SJSA1 (cell line): ENCODE data around the gene PPM1N. TPM values are rescaled to one million over a fixed set of nuclear protein-coding genes. Genes with fewer than 3 reads are reported as not detected.

ENCODE experiments used
- DNase-seq, 2 experiments: peaks; one replicate each; pipeline ENCODE4 v3.0.0-alpha.2; 2015 to 2020; ENCODE audit warnings: low spot score in 2 of 2, low read depth in 1 of 2
- H3K27ac ChIP-seq: fragments of 250-450 bp; sonication (Bioruptor Pico); 2 replicates; pipeline ENCODE4 v1.5.1; 2020; ENCODE audit warnings: mild to moderate bottlenecking, moderate library complexity
- H3K27me3 ChIP-seq: fragments of 250-450 bp; sonication (Bioruptor Pico); replicated peaks from 2 replicates; pipeline ENCODE4 v1.5.1; 2020; ENCODE audit warnings: mild to moderate bottlenecking, moderate library complexity
- H3K36me3 ChIP-seq: fragments of 250-450 bp; sonication (Bioruptor Pico); 2 replicates; pipeline ENCODE4 v1.5.1; 2020; ENCODE audit warnings: mild to moderate bottlenecking
- H3K4me1 ChIP-seq: fragments of 250-450 bp; sonication (Bioruptor Pico); replicated peaks from 2 replicates; pipeline ENCODE4 v1.6.1; 2021; ENCODE audit warnings: mild to moderate bottlenecking
- H3K4me3 ChIP-seq: fragments of 250-450 bp; sonication (Bioruptor Pico); 2 replicates; pipeline ENCODE4 v1.5.1; 2020; ENCODE audit warnings: mild to moderate bottlenecking
- H3K9me3 ChIP-seq: fragments of 250-450 bp; sonication (Bioruptor Pico); replicated peaks from 2 replicates; pipeline ENCODE4 v1.5.1; 2020; ENCODE audit warnings: mild to moderate bottlenecking
- total RNA-seq: library from RNA; depleted of rRNA; stranded (reverse); fragments of >200 nt; shearing (Covaris generic); gene quantifications from 2 replicates; pipeline ENCODE4 v1.2.3, GENCODE V29; 2014

PPM1N gene
- total RNA-seq, 1 experiment from 2014 or later = 0.29 TPM

DNA sequence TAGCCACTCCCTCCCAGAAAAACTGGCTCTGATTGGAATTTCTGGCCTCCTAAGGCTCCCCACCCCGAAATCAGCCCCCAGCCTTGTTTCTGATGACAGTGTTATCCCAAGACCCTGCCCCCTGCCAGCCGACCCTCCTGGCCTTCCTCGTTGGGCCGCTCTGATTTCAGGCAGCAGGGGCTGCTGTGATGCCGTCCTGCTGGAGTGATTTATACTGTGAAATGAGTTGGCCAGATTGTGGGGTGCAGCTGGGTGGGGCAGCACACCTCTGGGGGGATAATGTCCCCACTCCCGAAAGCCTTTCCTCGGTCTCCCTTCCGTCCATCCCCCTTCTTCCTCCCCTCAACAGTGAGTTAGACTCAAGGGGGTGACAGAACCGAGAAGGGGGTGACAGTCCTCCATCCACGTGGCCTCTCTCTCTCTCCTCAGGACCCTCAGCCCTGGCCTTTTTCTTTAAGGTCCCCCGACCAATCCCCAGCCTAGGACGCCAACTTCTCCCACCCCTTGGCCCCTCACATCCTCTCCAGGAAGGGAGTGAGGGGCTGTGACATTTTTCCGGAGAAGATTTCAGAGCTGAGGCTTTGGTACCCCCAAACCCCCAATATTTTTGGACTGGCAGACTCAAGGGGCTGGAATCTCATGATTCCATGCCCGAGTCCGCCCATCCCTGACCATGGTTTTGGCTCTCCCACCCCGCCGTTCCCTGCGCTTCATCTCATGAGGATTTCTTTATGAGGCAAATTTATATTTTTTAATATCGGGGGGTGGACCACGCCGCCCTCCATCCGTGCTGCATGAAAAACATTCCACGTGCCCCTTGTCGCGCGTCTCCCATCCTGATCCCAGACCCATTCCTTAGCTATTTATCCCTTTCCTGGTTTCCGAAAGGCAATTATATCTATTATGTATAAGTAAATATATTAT lies 24.3 kb upstream of the PPM1N start:
- no peak overlapping the region for H3K27ac ChIP-seq
- no peak overlapping the region for H3K4me3 ChIP-seq
- H3K36me3 ChIP-seq = no peaks in the 10 kb centered on the region
- DNase-seq = no peak
- H3K27me3 ChIP-seq = no peaks in the 10 kb centered on the region
- H3K9me3 ChIP-seq = no peaks in the 10 kb centered on the region
- peaks cover 21% of the 10 kb centered on the region for H3K4me1 ChIP-seq

DNA sequence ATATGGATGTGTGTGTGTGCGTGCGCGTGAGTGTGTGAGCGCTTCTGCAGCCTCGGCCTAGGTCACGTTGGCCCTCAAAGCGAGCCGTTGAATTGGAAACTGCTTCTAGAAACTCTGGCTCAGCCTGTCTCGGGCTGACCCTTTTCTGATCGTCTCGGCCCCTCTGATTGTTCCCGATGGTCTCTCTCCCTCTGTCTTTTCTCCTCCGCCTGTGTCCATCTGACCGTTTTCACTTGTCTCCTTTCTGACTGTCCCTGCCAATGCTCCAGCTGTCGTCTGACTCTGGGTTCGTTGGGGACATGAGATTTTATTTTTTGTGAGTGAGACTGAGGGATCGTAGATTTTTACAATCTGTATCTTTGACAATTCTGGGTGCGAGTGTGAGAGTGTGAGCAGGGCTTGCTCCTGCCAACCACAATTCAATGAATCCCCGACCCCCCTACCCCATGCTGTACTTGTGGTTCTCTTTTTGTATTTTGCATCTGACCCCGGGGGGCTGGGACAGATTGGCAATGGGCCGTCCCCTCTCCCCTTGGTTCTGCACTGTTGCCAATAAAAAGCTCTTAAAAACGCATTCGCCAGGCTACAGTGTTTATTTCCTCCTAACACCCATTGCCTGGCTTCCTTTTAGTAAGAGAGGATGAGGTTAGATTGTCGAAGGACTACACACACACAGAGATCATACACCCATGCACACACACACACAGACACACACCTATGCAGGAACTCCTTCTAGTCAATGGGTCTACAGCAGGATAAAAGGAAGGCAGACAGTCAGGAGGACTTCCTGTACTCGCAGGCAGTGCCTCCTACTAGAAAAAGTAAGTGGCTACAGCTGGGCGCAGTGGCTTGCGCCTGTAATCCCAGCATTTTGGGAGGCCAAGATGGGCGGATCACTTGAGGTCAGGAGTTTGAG lies 23.4 kb upstream of the PPM1N start:
- no peaks in the 10 kb centered on the region for H3K9me3 ChIP-seq
- no peaks in the 10 kb centered on the region for H3K27me3 ChIP-seq
- peaks cover 16% of the 10 kb centered on the region for H3K4me1 ChIP-seq
- no peak for DNase-seq
- no peaks in the 10 kb centered on the region for H3K36me3 ChIP-seq
- H3K27ac ChIP-seq = no peak overlapping the region
- H3K4me3 ChIP-seq = no peak overlapping the region

DNA sequence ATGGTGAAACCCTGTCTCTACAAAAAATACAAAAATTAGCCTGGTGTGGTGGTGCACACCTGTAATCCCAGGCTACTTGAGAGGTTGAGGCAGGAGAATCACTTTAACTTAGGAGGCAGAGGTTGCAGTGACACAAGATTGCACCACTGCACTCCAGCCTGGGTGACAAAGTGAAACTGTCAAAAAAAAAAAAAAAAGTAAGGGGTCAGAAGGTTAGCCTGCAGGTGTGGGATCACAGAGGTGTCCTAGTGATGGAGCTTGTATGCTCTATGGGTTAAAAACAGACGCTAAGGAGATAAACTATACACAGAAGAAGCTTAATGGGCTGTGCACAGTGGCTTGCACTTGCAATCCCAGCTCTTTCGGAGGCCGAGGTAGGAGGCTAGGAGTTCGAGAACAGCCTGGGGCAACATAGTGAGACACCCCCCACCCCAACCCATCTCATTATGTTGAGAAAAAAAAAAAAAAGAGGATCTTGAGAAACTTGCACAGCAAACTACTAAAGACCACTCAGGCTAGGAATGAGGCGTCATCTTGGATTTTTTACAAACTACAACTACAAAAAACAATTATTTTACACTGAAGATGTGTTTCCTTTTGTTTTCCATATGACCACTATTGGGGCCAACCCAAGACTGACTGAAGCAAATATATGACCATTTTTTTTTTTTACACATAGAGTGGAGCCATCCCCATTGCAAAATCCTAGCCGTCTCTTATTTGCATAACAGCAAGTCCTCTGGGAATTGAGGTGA lies 22.5 kb upstream of the PPM1N start:
- Histone ChIP-seq H3K4me1 (peaks cover 7% of the 10 kb centered on the region), H3K27ac (no peak overlapping the region), H3K36me3 (no peaks in the 10 kb centered on the region), H3K27me3 (no peaks in the 10 kb centered on the region), H3K9me3 (no peaks in the 10 kb centered on the region), H3K4me3 (no peak overlapping the region)
- no peak for DNase-seq

DNA sequence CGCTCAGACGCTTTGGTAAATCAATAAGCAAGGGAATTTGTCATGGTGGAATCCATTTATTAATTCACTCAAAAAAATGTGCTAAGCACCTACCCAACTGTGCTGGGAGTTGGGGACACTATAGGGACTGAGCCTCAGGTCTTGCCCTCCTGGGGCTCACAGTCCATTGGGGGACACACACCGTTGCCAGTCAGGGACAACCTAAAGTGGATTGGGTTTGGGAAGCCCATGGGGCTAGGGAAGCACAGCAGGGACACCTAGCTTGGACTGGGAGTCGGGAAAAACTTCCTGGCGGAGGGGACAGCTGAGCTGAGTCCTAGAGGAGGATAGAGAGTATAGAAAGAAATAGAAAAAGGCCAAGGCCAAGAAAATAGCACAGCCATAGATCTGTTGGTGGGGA lies 21.9 kb upstream of the PPM1N start:
- H3K4me3 ChIP-seq = no peak overlapping the region
- H3K36me3 ChIP-seq = no peaks in the 10 kb centered on the region
- H3K27me3 ChIP-seq = no peaks in the 10 kb centered on the region
- no peak overlapping the region for H3K27ac ChIP-seq
- no peak for DNase-seq
- H3K9me3 ChIP-seq = no peaks in the 10 kb centered on the region
- peaks cover 6% of the 10 kb centered on the region for H3K4me1 ChIP-seq

DNA sequence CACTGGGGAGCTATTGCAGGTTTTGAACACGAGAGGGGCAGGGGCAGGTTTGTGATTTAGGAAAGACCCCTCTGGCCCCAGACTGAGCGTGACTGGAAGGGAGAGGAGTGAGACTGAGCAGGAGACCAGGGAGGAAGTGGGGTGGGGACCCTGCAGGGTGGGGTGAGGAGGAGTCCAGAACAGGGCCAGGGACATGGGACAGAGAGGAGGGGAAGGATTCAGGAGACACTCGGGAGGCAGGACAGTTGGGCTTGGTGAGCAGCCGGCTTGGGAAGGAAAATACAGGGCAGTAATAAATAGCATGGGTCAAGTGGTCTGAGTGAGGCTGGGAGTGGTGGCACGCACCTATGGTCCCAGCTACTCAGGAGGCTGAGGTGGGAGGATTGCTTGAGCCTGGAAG lies 21.1 kb upstream of the PPM1N start:
- H3K9me3 ChIP-seq = no peaks in the 10 kb centered on the region
- no peaks in the 10 kb centered on the region for H3K36me3 ChIP-seq
- DNase-seq = no peak
- peaks cover 6% of the 10 kb centered on the region for H3K4me1 ChIP-seq
- H3K27ac ChIP-seq = no peak overlapping the region
- H3K4me3 ChIP-seq = no peak overlapping the region
- H3K27me3 ChIP-seq = no peaks in the 10 kb centered on the region

DNA sequence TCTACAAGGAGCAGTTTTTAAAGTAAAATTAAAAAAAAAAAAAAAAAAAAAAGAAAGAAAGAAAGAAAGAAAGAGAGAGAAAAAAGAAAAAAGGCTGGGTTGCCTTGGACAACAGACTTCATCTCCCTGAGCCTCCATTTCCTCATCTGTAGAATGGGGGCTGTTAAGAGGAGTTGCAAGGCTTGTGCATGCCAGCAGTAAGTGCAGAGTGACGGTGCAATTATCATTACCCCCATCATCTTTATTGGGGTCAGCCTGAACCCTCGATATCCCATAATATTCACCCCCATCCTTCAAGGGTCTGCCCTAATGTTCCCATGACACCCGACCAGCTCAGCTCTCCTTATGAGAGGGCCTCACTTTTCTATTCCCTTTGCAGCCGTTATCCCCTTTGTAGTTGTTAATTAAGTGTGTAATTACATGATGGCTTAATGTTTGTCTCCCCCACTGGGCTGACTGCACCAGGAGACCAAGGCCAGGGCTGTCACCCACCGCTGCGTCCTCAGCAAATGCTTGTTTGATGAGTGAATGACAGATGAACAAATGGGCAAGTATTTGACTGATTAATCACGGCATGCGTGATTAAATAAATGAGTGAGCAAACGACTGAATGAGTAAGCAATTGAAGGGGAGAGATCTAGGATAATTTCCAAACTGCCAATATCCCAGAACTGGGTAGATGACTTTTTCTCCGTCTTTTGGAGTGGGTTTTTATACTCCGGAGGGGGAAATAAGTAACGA lies 20.4 kb upstream of the PPM1N start:
- Histone ChIP-seq H3K9me3 (no peaks in the 10 kb centered on the region), H3K4me1 (peaks cover 6% of the 10 kb centered on the region), H3K27me3 (no peaks in the 10 kb centered on the region), H3K36me3 (no peaks in the 10 kb centered on the region), H3K27ac (peak overlapping the region; percentile 95), H3K4me3 (peak overlapping the region; percentile 41)
- no peak for DNase-seq

DNA sequence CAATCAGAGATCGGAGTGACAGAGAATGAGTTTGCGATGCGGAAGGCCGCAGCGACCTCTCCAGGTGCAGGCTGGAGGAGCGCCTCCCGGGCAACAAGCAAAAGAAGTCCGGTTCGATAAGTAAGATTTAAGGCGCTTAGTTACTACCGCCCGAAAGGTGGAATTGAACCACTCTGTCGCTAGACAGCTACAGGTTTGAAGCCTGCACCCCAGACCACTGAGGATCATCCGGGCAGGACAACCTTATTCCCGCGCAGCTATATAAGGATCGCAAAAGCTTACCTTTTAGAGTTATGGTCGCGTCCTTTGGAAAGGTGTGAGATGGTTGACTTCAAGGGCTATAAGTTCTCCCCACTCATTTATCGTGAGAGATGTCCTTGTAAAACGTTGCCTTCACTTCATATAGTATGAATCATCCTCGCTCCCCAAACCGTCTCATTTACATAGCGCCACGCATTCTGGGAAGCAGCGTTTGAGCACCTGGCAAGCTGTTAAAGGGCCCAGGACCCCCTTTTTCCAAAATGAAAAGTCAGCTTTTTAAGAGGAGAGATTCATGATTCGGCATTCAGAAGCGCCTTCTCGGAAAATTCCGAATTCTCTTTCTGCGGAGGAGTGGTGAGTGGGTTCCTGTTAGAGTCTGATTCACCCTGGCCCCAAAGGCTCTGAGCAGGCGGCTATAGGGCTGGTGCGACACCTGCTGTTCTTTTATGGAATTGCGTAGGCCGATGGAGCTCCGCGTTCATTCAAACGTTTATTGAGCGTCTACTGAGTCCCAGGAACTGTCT lies 19.6 kb upstream of the PPM1N start:
- Histone ChIP-seq H3K9me3 (no peaks in the 10 kb centered on the region), H3K36me3 (no peaks in the 10 kb centered on the region), H3K4me1 (peaks cover 6% of the 10 kb centered on the region), H3K4me3 (peak overlapping the region; percentile 41), H3K27me3 (no peaks in the 10 kb centered on the region), H3K27ac (peak overlapping the region; percentile 95)
- peak; percentile 89 to 99 for DNase-seq

DNA sequence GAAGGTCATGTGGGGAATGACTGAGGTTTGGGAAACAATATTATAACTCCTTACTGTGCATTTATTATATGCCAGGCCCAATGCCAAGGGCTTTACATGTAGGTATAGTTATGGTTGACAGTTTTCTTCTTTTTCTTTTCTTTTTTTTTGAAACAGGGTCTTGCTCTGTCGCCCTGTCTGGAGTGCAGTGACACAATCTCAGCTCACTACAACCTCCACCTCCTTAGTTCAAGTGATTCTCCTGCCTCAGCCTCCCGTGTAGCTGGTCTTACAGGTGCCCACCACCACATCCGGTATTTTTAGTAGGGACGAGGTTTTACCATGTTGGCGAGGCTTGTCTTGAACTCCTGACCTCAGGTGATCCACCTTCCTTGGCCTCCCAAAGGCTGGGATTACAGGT lies 15.2 kb upstream of the PPM1N start:
- H3K9me3 ChIP-seq = no peaks in the 10 kb centered on the region

DNA sequence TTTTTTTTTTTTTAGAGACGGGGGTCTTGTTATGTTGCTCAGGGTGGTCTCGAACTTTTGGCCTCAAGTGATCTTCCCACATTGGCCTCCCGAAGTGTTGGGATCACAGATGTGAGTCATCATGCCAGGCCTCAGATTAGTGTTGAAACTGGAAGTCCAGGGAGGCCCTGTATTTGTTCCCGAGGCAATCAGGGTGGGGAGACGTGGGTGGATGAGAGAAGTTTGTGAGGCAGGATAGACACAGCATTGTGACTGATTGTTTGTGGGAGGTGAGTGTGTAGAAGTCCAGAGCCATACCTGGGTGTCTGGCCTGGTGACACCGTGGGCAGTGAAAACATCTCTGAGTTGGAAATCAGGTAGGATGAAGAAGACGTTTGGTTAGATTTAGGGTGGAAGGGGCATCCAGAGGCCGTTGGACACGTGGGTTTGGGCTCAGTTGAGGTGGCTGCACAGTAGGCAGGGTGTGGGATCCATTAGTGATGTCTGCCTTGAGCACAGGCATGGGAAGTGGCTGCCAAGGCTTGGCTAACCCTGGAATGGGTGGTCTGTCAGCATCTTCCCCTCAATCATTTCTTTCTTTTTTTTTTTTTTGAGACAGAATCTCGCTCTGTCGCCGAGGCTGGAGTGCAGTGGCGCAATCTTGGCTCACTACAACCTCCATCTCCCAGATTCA lies 13.8 kb upstream of the PPM1N start:
- DNase-seq = no peak
- Histone ChIP-seq H3K4me1 (peaks cover 3% of the 10 kb centered on the region; the same call in 1 of the 2 replicates), H3K27ac (no peak overlapping the region), H3K4me3 (no peak overlapping the region), H3K9me3 (no peaks in the 10 kb centered on the region), H3K27me3 (no peaks in the 10 kb centered on the region), H3K36me3 (no peaks in the 10 kb centered on the region)

More for the DNA sequence above, 15.2 kb upstream of the PPM1N start:
- DNase-seq = no peak
- no peak overlapping the region for H3K27ac ChIP-seq
- H3K27me3 ChIP-seq = no peaks in the 10 kb centered on the region
- no peak overlapping the region for H3K4me3 ChIP-seq
- H3K36me3 ChIP-seq = no peaks in the 10 kb centered on the region
- H3K4me1 ChIP-seq = peaks cover 6% of the 10 kb centered on the region

DNA sequence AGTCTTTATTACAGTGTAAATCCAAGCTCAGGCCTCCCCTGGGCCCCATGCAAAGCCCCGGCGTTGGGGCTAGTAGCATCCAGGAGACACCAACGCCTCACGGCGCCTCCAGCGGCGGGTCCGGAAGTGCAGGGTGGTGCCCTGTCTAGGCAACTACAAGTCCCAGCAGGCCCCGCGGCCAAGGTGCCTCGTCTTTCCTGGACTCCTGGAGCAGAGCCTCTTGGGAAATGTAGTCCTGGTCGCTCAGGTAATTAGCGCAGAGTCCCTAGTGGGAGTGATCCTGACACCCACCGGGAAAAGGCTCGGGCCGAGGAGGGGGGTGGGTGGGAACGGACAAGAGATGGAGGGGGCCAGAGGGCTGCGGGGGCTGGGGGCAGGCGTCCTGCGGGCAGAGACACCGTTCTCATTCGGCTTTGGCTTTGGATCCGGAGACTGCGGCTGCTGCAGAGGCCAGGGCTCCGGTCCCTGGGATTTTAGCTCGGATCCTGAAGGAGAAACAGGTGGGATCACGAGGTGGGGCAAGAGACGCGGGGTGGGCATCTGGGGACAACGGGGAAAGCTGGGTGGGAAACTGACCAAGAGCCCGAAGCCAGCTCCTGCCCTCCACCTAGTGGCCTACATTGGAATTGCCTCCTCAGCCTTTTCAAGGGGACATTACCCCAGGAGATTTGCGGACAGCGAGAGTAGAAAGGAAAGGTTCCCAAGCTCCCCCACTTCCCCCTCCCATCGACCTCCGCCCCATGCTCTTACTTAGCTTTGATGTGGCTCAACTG lies 12.8 kb upstream of the PPM1N start:
- peak; percentile 83 to 98 for DNase-seq
- Histone ChIP-seq H3K4me1 (peaks cover 3% of the 10 kb centered on the region; the same call in 1 of the 2 replicates), H3K9me3 (no peaks in the 10 kb centered on the region), H3K27me3 (no peaks in the 10 kb centered on the region), H3K36me3 (no peaks in the 10 kb centered on the region), H3K27ac (0 out of 2 replicates have a peak overlapping the region, but pooled peaks have one; percentile 33), H3K4me3 (peak overlapping the region; percentile 39)

DNA sequence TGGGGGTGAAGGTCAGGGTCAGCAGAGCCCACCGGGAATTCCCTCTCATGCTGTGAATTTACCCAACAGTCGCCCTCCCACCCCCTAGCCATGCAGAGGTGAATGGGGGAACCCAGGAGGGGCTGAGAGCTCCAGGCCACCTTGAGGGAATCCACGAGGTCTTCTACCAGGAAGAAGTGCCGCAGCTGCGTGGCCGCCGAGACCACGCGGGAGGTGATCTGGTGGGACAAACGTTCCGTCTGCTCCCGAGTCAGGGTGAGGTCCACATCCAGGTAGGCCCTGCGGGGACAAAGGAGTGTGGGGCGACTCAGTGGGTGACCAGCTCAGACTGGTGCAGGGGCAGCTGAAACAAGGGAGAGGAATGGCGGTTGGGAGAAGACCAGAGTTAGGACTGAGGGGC lies 9.5 kb upstream of the PPM1N start:
- H3K4me1 ChIP-seq = peaks cover 3% of the 10 kb centered on the region; the same call in 1 of the 2 replicates
- no peak overlapping the region for H3K4me3 ChIP-seq
- no peak overlapping the region for H3K27ac ChIP-seq
- H3K36me3 ChIP-seq = no peaks in the 10 kb centered on the region
- no peak for DNase-seq
- H3K9me3 ChIP-seq = no peaks in the 10 kb centered on the region
- H3K27me3 ChIP-seq = no peaks in the 10 kb centered on the region
